ENCODE data around the gene DDX19B.
"Not testable (repeated sequence)": the region's sequence is repeated elsewhere in the genome, so short reads cannot be mapped to it uniquely, and the experiment has no call there.

DDX19B gene

DNA sequence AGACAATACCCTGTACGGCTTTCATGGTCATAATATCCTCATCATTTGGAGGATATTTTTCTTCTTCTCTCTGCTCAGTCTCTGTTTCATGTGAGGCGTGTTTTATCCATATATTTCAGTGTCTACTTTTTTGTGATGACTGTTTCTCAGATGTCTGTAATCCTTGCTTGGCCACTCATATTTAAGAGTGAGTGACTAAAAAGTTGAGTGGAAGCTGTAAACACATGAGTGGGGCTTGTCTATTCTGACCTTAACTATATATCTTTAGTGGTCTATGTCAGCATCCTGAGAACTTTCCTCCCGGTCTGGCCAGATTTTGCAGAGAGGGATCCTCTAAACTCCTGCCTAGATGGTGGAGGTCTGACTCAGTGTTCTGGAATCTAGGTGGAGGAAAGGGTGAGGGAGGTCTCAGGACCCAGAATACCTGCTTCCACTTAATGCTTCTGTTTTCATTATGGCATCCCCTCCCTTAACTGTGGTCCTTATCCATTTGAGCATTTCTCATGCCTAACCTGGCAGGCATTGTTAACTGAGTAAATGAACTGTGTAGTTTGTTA, 6.0 kb downstream of the DDX19B start:
- DNase-seq (ENCODE audit: low spot score) = no peak
- in situ Hi-C loops (cut with MboI; ENCODE audit: low sequenced_read_pairs, unreplicated experiment) = no loop called here
- TF ChIP-seq CTCF (IDR thresholded peaks at IDR 0.05; ENCODE audit: borderline replicate concordance, control extremely low read depth, extremely low read depth, insufficient read depth, missing control alignments) = no peak

DNA sequence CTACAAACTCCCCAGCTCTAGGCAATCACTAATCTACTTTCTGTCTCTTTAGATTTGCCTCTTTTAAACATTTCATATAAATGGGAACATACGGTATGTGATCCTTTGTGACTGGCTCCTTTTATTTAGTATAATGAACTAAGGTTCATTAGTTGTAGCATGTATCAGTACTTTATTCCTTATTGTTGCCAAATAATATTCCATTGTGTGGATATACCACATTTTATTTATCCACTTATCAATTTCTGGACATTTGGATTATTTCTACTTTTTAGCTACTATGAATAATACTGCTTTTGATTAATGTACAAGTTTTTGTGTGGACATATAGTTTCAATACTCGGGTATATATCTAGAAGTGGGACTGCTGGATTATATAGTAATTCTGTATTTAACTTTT, 7.9 kb downstream of the DDX19B start:
- in situ Hi-C loops (cut with MboI; ENCODE audit: low sequenced_read_pairs, unreplicated experiment) = no loop called here
- TF ChIP-seq CTCF (IDR thresholded peaks at IDR 0.05; ENCODE audit: borderline replicate concordance, control extremely low read depth, extremely low read depth, insufficient read depth, missing control alignments) = no peak

GRCh38 chr16:70307726-70308125, 8.7 kb downstream of the DDX19B start:
- in situ Hi-C loops (cut with MboI; ENCODE audit: low sequenced_read_pairs, unreplicated experiment); DNase-seq (ENCODE audit: low spot score): not testable (repeated sequence)

More for the DNA sequence above, 7.9 kb downstream of the DDX19B start:
- DNase-seq (ENCODE audit: low spot score) = no peak

- in situ Hi-C loops (cut with MboI; ENCODE audit: low sequenced_read_pairs, unreplicated experiment) = no loop called here
- DNase-seq (ENCODE audit: low spot score) = no peak
- TF ChIP-seq CTCF (IDR thresholded peaks at IDR 0.05; ENCODE audit: borderline replicate concordance, control extremely low read depth, extremely low read depth, insufficient read depth, missing control alignments) = no peak
Measured at GRCh38 chr16:70320121-70320520, 21.1 kb downstream of the DDX19B start.

DNA sequence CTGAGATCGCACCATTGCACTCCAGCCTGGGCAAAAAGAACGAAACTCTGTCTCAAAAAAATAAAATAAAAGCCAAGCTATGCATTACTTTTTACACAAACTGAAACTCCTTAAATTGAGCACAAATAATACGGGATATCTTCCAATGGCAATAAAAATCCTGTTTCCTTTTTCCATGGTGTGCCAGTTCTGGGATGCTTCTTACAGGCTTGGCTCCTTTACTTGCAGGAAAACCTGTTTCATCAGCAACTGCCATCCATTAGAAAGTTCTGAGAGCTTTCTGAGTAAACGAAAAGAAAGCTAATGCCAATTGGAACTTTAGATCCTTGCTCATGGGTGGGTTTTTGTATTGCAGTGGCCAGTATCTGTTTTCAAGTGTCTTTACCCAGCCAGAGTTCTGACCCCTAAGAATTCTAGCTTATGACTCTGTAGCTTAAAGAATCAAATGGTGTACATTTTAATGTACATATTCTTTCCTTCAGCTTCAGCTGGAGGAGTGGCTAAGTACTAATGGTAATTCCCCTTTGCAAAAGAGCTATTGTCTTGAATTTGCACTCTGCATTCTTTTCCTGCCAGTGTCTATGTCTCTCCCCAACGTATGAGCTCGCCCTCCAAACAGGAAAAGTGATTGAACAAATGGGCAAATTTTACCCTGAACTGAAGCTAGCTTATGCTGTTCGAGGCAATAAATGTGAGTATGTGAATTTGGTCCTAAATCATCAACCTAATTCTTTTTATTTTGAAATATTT, 26.2 kb downstream of the DDX19B start:
- in situ Hi-C loops (cut with MboI; ENCODE audit: low sequenced_read_pairs, unreplicated experiment) = no loop called here
- TF ChIP-seq CTCF (IDR thresholded peaks at IDR 0.05; ENCODE audit: borderline replicate concordance, control extremely low read depth, extremely low read depth, insufficient read depth, missing control alignments) = no peak

DNA sequence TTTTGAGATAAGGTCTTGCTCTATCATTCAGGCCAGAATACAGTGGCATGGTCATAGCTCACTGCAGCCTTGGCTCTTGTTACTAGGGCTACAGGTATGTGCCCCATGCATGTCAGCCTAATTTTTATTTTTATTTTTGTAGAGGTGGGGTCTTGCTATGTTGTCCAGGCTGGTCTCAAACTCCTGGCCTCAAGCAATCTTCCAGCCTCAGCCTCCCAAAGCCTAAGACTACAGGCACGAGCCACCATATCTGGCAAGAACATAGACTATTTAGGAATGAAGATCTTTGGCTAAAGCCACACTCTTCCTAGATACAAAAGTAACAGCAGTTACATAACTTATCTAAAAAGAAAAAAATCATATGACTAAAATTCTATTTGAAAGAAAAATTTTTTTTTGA, 32.1 kb downstream of the DDX19B start:
- in situ Hi-C loops (cut with MboI; ENCODE audit: low sequenced_read_pairs, unreplicated experiment) = no loop called here
- no peak for DNase-seq (ENCODE audit: low spot score)
- TF ChIP-seq CTCF (IDR thresholded peaks at IDR 0.05; ENCODE audit: borderline replicate concordance, control extremely low read depth, extremely low read depth, insufficient read depth, missing control alignments) = no peak

More for the DNA sequence above, 26.2 kb downstream of the DDX19B start:
- DNase-seq (ENCODE audit: low spot score) = no peak

DNA sequence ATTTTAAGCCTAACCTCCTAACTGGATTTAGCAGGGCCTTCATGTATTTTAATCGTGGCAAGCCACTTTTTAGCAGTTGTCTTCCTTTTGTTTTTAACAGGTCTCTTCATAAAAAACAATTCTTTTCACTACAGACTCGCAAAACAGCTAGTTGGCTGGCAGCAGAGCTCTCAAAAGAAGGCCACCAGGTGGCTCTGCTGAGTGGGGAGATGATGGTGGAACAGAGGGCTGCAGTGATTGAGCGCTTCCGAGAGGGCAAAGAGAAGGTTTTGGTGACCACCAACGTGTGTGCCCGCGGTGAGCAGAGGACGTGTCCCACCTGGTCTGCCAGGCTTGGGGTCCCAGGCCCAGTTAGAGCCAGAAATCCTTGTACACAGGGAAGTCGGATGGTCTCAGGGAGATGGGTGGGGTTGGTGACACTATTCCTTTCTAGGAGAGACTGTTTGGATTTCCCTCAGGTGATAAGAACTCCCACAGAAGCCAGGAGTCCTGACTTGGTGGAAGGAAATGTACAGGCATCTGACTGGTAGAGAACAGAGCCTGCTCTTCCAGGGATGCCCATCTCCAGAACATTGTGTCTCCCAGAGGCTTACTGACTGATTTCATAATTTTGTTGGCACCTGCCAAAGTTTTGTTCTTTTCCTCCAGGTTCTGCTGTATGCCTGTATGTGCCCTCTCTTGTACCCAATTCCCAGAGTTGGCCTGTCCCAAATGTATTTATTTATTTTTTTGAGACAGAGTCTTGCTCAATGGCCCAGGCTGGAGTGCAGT, 32.8 kb downstream of the DDX19B start:
- in situ Hi-C loops (cut with MboI; ENCODE audit: low sequenced_read_pairs, unreplicated experiment) = no loop called here
- TF ChIP-seq CTCF (IDR thresholded peaks at IDR 0.05; ENCODE audit: borderline replicate concordance, control extremely low read depth, extremely low read depth, insufficient read depth, missing control alignments) = peak; percentile 41
- no peak for DNase-seq (ENCODE audit: low spot score)

- in situ Hi-C loops (cut with MboI; ENCODE audit: low sequenced_read_pairs, unreplicated experiment); DNase-seq (ENCODE audit: low spot score): not testable (repeated sequence)
Measured at GRCh38 chr16:70332728-70333127, 33.7 kb downstream of the DDX19B start.
